HG02571 (cell line): ENCODE measurements around the gene OR52I1.

Experiments used
- ATAC-seq: cut with Tn5 transposase; IDR thresholded peaks from one replicate; pipeline ENCODE4 v1.9.1; 2021; ENCODE audit warnings: mild to moderate bottlenecking, moderate library complexity; ENCODE audit not compliant: unreplicated experiment

Gene OR52I1, protein sequence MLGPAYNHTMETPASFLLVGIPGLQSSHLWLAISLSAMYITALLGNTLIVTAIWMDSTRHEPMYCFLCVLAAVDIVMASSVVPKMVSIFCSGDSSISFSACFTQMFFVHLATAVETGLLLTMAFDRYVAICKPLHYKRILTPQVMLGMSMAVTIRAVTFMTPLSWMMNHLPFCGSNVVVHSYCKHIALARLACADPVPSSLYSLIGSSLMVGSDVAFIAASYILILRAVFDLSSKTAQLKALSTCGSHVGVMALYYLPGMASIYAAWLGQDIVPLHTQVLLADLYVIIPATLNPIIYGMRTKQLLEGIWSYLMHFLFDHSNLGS

DNA sequence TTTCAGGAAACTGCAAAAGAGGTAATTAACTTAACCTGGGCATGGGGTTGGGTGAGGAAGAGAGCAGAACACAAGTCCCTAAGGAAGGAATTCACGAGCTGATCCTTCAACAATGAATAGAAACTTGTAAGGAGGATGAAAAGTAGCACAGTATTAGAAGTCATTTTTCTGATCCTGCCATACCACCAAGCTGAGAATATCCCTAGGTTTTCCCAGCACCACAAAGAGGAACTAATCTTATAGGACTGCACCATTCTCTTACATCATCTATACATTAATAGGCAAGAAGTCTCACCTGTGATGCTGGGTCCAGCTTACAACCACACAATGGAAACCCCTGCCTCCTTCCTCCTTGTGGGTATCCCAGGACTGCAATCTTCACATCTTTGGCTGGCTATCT lies at the start of gene OR52I1:
Gene OR52I1 (plus strand): TSS at position 301 of the 400 bp plus-strand sequence. CDS start 0 bp downstream, at position 301.
- ATAC-seq, result no peak

DNA sequence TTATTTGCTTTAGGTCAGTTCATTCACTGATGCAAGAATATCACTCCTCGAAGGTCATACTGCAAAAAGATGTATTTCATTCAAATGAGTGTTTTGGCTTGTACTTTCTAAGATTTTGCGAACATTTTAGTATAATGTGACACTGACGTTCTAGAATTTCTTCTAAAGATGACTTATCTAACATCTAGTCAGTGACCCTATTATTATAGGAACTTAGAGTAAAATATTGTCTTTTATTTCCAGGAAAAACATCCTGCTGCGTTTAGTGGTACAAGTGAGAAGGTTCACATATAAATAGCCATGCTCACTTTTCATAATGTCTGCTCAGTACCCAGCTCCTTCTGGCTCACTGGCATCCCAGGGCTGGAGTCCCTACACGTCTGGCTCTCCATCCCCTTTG lies 48.9 kb upstream of the OR52I1 start, which contains the start of gene OR52M1:
Gene OR52M1 (plus strand): TSS at position 301 of the 400 bp plus-strand sequence. CDS start 0 bp downstream, at position 301.
- ATAC-seq, result no peak

DNA sequence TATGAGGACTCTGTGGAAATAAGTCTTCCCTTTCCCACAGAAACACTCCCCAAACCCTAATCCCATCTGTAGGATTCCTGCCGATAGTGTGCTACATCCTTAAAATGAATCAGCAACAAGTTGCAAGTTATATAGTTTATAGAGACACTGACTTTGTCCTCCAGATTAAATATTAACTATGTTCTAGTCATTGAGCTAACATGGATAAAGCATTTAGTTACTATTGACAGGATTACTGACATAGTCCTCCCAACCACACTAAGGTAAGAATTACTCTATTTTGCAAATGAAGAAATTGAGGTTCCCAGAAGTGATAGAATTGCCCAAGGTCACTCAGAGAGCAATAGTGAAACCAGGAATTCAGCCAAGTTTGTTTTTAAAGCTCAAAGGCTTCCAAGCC lies 47.0 kb upstream of the OR52I1 start:
- ATAC-seq, result no peak

DNA sequence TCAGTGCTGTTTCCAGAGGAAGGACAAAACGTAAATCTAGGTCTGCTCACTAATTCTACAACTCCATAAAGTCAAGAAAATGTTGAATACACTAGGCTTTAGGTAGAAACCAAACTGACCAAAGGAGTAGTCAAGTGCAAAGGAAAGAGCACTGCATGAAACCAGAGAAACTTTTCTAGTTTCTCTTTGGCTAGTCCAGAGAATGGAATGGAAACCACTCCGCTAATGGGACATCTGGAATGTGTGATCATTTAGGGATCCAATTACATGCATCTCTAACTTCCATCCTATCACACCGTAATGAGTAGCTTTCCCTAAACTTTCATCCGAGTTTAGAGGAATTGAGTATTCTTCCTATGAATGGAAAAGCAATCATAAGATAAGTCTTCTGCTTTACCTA lies 46.4 kb upstream of the OR52I1 start:
- ATAC-seq, result no peak

DNA sequence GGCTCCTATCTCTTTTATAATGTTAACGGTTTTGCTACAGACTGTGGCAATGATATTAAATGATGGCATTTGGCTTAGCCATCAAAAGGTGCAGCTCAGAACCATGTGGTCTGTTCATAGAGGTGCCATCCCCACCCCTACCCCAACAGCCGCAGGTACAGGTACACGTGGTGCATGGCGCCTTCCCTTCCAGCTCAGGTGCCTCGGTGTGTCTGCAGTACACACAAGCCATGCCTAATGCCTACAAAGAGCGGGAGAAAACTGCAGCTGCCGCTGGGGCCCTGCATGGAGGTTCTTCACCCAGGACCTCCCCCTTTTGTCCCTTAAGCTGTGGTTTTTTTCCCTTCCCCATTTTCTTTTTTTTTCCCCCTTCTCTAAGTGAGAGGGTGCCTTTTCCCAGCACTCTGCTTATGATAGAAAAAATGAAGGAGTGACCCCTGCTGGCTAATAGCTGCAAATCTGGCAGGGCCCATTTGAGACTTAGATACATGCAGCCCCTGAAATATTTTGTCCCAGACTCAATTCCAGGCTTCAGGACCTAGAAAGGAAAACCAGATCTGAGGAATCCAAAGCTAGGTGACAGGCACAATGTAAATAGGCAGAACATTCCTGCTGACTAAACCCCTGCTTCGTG lies 42.4 kb upstream of the OR52I1 start:
- no peak for ATAC-seq

DNA sequence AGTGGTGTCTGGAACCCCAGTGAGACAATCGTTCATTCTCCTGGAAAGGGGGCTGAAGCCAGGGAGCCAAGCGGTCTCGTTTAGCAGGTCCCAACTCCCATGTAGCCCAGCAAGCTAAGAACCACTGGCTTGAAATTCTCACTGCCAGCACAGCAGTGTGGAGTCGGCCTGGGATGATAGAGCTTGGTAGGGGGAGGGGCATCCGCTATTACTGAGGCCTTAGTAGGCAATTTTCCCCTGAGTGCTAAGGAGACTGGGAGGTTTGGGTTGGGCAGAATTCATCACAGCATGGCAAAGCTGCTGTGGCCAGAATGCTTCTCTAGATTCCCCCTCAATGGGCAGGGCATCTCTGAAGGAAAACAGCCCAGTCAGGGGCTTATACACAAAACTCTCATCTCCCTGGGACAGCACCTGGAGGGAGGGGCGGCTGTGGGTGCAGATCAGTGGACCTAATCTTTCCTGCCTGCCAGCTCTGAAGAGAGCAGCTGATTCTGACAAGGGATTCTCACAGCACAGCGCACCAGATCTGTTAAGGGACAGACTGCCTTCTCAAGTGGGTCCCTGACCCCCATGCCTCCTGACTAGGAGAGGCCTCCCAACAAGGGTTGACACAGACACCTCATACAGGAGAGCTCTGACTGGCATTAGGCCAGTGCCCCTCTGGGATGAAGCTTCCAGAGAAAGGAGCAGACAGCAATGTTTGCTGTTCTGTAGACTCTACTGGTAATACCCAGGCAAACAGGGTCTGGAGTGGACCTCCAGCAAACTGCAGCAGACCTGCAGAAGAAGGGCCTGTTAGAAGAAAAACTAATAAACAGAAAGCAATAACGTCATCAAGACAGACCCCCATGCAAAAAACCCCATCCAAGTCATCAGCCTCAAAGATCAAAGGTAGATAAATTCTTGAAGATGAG lies 34.1 kb upstream of the OR52I1 start:
- no peak for ATAC-seq

DNA sequence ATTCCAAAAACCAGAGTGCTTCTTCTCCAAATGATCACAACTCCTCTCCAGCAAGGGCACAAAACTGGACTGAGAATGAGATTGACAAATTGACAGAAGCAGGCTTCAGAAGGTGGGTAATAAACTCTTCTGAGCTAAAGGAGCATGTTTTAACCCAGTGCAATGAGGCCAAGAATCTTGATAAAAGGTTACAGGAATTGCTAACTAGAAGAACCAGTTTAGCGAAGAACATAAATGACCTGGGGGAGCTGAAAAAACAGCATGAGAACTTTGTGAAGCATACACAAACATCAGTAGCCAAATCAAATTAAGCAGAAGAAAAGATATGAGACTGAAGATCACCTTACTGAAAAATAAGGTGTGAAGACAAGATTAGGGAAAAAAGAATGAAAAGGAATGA lies 33.4 kb upstream of the OR52I1 start:
- no peak for ATAC-seq

DNA sequence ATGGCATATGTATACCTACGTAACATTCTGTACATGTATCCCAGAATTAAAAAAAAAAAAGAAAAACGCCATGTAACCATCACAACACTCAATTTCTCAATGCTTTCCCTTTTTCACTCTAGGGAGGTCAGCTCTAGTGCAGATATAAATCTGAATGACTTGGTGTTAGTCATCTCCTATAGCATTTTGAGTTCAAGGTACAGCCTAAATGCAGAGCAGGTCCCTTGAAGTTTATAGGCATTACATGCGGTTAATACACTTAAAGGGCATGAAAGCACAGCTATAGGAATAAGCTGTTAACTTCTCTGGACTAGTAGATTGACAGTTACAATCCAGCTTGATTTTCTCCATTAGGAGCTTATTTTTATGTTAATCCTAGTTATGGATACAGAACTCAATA lies 28.5 kb upstream of the OR52I1 start:
- ATAC-seq, result no peak

DNA sequence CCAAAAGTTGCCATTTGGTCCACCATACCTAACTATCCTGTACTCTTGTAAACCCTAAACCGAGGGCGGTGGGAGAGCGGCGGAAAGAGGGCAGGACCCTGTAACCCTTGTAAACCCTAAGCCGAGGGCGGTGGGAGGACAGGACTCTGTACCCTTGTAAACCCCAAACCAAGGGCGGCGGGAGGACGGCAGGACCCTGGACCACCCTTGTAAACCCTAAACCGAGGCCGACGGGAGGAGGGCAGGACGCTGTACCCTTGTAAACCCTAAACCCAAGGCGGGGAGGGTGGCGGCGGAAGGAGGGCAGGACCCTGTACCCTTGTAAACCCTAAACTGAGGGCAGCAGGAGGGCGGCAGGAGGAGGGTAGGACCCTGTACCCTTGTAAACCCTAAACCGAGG lies 24.8 kb upstream of the OR52I1 start:
- no peak for ATAC-seq

DNA sequence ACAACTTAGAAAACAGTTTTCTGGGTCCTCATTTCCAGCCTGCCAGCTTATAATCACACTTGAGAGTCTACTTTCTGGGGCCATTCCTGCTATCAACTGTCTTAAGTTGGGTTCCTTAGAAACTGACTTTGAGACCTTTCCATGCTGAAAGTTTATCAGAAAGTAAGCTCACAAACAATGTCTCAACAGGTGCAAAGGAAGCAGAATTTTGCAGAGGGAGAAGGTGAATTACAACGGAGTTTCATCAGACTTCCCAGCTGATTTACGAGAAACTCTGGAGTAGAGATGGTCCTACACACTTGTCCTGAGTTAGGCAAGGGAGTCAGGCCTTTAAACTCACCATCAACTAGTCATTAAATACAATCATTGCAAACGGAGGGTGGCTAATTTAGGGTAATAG lies 17.0 kb upstream of the OR52I1 start:
- no peak for ATAC-seq

DNA sequence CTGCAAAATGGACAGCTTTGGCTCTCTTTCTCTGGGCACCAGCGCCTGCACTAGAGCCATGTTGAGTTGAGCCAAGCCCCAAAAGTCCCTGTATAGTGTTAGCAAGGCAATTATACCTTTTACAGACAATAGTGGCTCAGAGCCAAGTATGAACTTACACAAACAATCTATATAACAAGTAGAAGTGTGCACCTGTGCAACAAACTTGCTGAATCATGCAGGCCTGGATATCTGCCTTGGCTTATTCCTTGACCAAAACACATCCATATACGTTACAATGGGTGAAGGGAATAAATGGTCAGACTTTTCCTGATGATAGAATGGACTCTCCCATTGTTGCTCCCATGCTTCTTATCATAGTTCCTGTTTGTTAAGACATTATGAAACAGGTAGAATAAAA lies 16.1 kb upstream of the OR52I1 start:
- no peak for ATAC-seq

DNA sequence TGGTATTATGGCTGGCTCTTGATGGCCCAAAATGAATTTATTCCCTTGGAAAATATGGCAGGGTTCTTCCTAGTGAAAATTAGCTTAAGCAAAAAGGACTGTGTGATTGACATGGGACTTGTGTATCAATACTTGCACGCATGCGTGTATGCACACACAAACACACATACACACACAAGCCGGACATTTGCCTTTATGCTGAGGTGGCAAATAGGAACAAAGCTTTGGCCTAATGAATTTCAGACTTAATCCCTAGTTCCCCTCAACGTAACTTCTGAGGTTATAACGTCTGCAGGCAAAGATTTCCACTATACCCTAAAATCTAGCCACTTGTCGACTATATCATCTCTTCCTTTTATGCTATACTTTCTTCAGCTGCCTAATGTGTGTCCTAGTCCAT lies 15.2 kb upstream of the OR52I1 start:
- ATAC-seq, result no peak

DNA sequence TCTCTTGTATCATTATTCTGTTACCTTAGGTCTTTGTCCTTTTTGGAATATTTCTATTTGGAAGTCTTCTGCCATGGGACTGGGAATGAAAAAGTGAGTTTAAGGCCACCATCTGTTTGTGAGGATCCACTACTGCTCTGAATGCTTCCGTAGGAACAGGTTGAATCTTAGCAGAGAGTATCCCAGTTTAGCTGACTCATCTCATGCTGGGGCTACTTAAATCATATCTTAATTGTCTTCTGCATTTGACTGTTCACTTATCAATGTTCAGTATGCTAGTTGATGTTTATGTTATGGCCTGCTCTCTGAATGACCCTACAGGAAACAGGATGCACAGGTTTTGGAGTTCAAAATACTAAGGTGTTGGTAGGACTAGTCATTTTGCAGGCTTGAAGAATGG lies 13.7 kb upstream of the OR52I1 start:
- ATAC-seq, result no peak

DNA sequence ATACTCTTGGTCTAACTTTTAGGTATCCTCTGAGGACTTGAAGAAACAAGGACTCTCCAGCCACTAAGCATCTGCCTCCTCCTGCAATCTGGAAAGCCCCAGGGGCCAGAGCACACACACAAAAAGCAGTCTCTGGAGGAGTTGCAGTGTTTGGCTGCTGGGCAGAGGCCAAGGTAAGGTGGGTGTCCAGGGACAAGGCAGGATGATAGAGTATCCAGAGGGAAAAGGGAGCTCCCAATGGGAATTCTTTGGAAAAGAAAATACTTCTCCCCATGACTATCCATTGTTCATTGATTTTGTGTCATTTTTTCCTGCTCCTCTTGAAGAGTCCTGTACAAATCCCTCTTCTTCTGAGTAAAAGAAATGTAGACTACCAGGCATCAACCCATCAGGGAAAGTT lies 12.4 kb upstream of the OR52I1 start, which contains the start of gene OR52I2:
Gene OR52I2 (plus strand): TSS at position 301 of the 400 bp plus-strand sequence.
- no peak for ATAC-seq

DNA sequence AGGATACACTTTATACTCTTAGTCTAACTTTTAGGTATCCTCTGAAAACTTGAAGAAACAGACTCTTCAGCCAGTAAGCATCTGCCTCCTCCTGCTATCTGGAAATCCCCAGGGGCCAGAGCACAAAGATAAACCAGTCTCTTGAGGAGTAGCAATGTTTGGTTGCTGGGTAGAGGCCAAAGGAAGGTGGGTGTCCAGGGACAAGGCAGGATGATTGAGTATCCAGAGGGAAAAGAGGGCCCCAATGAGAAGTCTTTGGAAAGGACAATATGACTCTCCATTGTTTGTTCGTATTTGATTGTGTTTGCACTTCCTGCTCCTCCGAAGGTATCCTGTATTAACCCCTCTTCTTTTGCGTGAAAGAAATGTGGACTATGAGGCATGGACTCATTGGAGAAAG lies 4.8 kb upstream of the OR52I1 start:
- ATAC-seq, result no peak

DNA sequence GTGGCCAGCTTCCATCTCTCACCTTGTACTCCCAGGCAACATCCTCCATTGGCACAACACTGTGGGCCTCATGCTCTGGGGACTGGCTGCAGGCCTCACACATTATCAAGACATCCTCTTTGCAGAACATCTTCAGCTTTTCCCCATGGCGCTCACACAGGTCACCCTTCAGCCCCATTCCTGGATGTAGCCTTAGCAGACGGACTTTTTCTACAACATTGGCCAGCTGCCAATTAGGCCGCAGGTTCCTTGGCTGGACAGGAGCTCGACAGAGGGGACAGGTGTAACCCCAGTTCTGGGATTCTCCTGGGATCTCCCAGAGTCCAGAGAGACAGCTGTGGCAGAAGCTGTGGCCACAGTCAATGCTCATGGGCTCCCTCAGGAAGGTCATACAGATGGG lies 11.2 kb downstream of the OR52I1 start:
- no peak for ATAC-seq

DNA sequence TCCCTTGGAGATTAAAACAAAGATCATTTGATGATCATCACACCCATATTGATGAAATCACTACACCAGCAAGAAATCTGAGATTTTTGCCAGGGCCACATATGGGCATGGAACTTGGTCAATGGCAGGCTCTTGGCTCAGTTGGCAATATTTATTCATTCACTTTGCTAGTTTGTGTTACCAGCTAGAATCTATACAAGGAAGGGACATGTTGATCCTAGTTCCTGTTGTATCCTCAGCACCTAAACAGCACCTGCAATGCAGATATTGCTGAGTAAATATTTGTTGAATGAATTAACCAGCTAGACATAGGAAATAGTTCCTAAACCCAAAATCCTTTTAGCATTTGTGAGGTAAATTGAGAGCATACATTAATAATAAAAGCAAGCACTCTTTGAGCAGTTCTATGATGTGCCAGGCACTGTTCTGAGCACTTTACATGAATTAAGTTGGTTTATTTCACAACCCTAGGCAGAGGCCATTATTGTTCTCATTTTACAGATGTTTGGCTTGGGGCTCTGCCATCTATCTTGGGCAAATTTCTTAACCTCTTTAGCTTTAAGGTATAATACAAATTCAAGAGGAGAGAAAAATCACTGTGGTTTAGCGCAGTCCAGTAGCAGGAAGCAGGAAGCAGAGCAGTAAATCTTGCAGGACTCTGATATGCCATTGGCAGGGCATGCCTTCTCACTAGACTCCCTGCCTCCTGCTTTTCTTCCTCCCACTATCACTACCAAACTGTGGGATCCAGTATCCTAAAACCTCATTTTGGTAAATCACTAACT lies 12.6 kb downstream of the OR52I1 start:
- no peak for ATAC-seq

DNA sequence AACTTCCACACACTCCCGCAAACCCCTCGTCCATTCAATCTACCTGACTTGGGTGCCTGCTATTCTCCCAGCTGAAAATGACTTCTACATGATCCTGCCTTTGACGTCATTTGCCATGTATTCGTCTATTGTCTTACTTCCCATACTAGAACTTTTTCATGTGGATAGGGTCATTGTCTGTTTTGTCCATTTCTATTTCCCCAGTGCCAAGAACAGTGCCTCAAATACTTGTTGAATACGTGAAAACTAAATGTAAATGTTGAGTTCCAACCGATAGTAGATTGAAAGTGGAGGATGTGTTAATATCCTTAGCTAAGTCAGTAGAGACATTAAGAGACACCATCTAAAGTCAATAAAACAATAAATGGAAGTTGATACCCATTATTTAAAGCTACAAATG lies 13.3 kb downstream of the OR52I1 start:
- ATAC-seq, result no peak

DNA sequence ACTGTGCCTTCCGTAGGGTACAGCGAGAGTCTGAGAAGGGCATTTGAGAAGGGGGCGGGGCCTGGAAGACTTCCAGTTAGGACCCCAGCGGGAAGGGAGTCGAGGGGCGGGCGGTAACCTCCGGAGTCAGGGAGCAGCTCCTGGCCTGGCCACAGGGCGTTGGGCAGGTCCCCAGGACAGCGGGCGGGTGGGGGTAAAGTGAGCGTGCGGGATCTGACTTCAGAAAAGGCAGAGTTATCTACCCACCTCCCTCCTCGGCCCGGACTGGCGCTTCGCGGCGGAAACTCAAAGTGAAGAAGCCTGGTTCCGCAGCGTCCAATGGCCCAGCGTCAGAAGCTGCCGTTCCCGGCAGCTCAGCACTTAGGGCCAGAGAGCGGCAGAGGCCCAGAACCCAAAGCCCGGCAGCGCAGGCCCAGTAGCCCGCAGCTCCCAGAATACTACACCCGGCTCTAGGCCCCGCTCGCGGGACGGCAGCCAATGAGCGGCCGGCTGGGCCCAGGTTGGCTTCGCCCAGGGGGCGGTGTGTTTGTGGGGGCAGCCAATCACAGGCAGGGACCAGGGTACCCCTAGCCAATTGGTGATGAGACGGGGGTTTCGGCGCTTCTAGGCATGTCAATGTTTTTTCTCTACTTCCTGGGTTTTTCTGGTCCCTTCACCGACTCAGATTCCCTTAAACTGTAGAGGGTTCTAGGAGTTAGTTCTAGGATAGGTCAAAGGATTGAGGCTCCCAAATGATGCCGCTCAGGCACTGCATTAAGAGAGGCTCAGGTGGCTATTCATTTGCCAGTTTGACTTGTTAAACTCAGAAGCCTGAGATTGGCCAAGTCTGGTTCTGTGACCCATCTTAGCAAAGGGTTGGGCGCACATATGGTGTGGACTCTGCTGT lies 14.2 kb downstream of the OR52I1 start, which contains the start of gene TRIM68:
Gene TRIM68 (minus strand): TSS at position 451 of the 886 bp plus-strand sequence. CDS start 2,727 bp downstream, outside the sequence.
- ATAC-seq, result peak; percentile 100
